Lung (tissue), 12 donors: ENCODE results near the gene KDM2B. TPM values are rescaled to one million over a fixed set of nuclear protein-coding genes. Genes with fewer than 3 reads are reported as not detected.
"Not testable (repeated sequence)": the region's sequence is repeated elsewhere in the genome, so short reads cannot be mapped to it uniquely, and the experiment has no call there.

Source experiments
- ATAC-seq: fragments of 200-7000 bp; cut with Tn5 transposase; one replicate; pipeline ENCODE4 v1.9.1; 2020; ENCODE audit warnings: moderate number of reproducible peaks; ENCODE audit not compliant: insufficient read depth, low FRiP score
- DNase-seq, 3 donors: peaks; one replicate each; pipeline ENCODE4 v3.0.0-alpha.2; 2013 to 2017
- H3K27ac ChIP-seq, 2 donors: one replicate each; pipeline ENCODE4 v1.5.1; 2013; ENCODE audit warnings: mild to moderate bottlenecking in 2 of 2, moderate library complexity in 2 of 2, control low read depth in 1 of 2, inconsistent platforms in 1 of 2, low read depth in 1 of 2, low read length in 1 of 2
- H3K27me3 ChIP-seq, 3 donors: one replicate each; pipeline ENCODE4 v1.5.1; 2013; ENCODE audit warnings: low read length in 2 of 3; ENCODE audit not compliant: control insufficient read depth in 3 of 3, insufficient read depth in 3 of 3
- H3K36me3 ChIP-seq, 4 donors: one replicate each; pipeline ENCODE4 v1.5.1; 2013; ENCODE audit warnings: low read length in 4 of 4, mild to moderate bottlenecking in 1 of 4, moderate library complexity in 1 of 4; ENCODE audit not compliant: control insufficient read depth in 4 of 4, insufficient read depth in 4 of 4
- H3K4me1 ChIP-seq, 5 donors: one replicate each; pipeline ENCODE4 v1.5.1; 2013; ENCODE audit warnings: low read length in 5 of 5, mild to moderate bottlenecking in 2 of 5, moderate library complexity in 1 of 5; ENCODE audit not compliant: control insufficient read depth in 5 of 5, insufficient read depth in 5 of 5
- H3K4me3 ChIP-seq: one replicate; pipeline ENCODE4 v1.5.1; 2013; ENCODE audit warnings: mild to moderate bottlenecking, control low read depth, moderate library complexity
- H3K9ac ChIP-seq, 2 donors: one replicate each; pipeline ENCODE4 v1.5.1; 2013; ENCODE audit warnings: low read length in 2 of 2, control low read depth in 1 of 2; ENCODE audit not compliant: insufficient read depth in 1 of 2
- H3K9me3 ChIP-seq, 4 donors: one replicate each; pipeline ENCODE4 v1.5.1; 2013; ENCODE audit warnings: low read length in 3 of 4, mild to moderate bottlenecking in 1 of 4, moderate library complexity in 1 of 4; ENCODE audit not compliant: control insufficient read depth in 4 of 4, insufficient read depth in 3 of 4
- CTCF ChIP-seq: IDR thresholded peaks from 2 replicates; pipeline ENCODE4 v1.5.1; 2012; ENCODE audit warnings: mild to moderate bottlenecking; ENCODE audit errors: control extremely low read depth, extremely low read depth
- WGBS, 2 donors: extraction: QIAGEN DNeasy Blood & Tissue Kit; methylation state at CpG; one replicate each; pipeline ENCODE4 v1.1.7; 2013; 5-methylcytosine and 5-hydroxymethylcytosine counted together
- polyA plus RNA-seq, 2 donors: library from polyadenylated mRNA; stranded (reverse); fragments of 200-250 nt; gene quantifications; one replicate each; pipeline ENCODE4 v1.2.1, GENCODE V29; 2013
- total RNA-seq, 2 donors: library from RNA; depleted of rRNA in 1 of 2; stranded (reverse); fragments of >200 nt in 1 of 2; gene quantifications; one replicate each; pipeline ENCODE4 v1.2.1, GENCODE V29; 2014 to 2021
- donor health status: control.
- donor health status: control.
- donor health status: Bipolar disorder and iron deficiency.
- donor health status: healthy.
- donor health status: DM: yes; HTN: yes; CAD: no.

KDM2B gene
- total and polyA plus RNA-seq, 4 donors = 13.8 to 44.5 (median 24.6) TPM

GRCh38 chr12:121590476-121591143 lies 9.8 kb upstream of the KDM2B start:
- Histone ChIP-seq H3K4me3 (no peak overlapping the region), H3K27ac (peak overlapping the region; percentile 70 to 75), H3K9me3 (no peaks in the 10 kb centered on the region), H3K27me3 (no peaks in the 10 kb centered on the region), H3K36me3 (no peaks in the 10 kb centered on the region), H3K9ac (peak overlapping the region; percentile 81 to 98), H3K4me1 (peaks cover 2 to 8% (median 6%) of the 10 kb centered on the region in 5 donors)
- 11 to 30% methylated on average over 10 of the region's 10 CpGs for WGBS, 2 donors
- no peak for TF ChIP-seq CTCF
- ATAC-seq (no peak), DNase-seq (peak; percentile 45 to 77 (median 68))

GRCh38 chr12:121584885-121585284 lies 4.1 kb upstream of the KDM2B start:
- WGBS, 2 donors = 94 to 99% methylated on average over 6 of the region's 6 CpGs
- ATAC-seq, H3K4me3 ChIP-seq, H3K27ac ChIP-seq, H3K27me3 ChIP-seq, DNase-seq, H3K9ac ChIP-seq, H3K9me3 ChIP-seq, H3K36me3 ChIP-seq: not testable (repeated sequence)
- H3K4me1 ChIP-seq = peaks cover 0 to 25% (median 6%) of the 10 kb centered on the region in 5 donors

GRCh38 chr12:121583334-121583661 lies 2.5 kb upstream of the KDM2B start:
- H3K4me3 ChIP-seq, ATAC-seq, H3K27me3 ChIP-seq, H3K36me3 ChIP-seq, H3K9ac ChIP-seq, DNase-seq, H3K9me3 ChIP-seq, H3K27ac ChIP-seq: not testable (repeated sequence)
- H3K4me1 ChIP-seq = peaks cover 0 to 26% (median 8%) of the 10 kb centered on the region in 5 donors
- WGBS, 2 donors = 87 to 91% methylated on average over 2 of the region's 2 CpGs

- WGBS, 2 donors = 32 to 35% methylated on average over 13 of the region's 13 CpGs
- no peak overlapping the region for H3K27ac ChIP-seq
- no peak overlapping the region for H3K9ac ChIP-seq
- no peaks in the 10 kb centered on the region for H3K9me3 ChIP-seq
- no peak overlapping the region for H3K4me3 ChIP-seq
- DNase-seq = peak; percentile 35 to 54 (median 51)
- H3K27me3 ChIP-seq = no peaks in the 10 kb centered on the region
- TF ChIP-seq CTCF = no peak
- no peak for ATAC-seq
- no peaks in the 10 kb centered on the region for H3K36me3 ChIP-seq
- H3K4me1 ChIP-seq = peaks cover 0 to 32% (median 11%) of the 10 kb centered on the region in 5 donors
Measured at GRCh38 chr12:121582583-121583333, 1.9 kb upstream of the KDM2B start.
